Testis (tissue), 2 donors: ENCODE data around the gene C4orf54.

ENCODE experiments used
- CTCF ChIP-seq, 3 experiments: fragments of 450-650 bp in 2 of 3; fragments of 200-600 bp in 1 of 3; sonication (generic) in 1 of 3; IDR thresholded peaks; one replicate each; pipeline ENCODE4 v1.5.1; 2016 to 2019; ENCODE audit warnings: antibody characterized with exemption in 3 of 3, mild to moderate bottlenecking in 2 of 3, moderate library complexity in 1 of 3
- POLR2A ChIP-seq: fragments of 450-650 bp; IDR thresholded peaks from one replicate; pipeline ENCODE4 v1.6.1; 2017; ENCODE audit warnings: antibody characterized with exemption, mild to moderate bottlenecking, moderate library complexity

DNA sequence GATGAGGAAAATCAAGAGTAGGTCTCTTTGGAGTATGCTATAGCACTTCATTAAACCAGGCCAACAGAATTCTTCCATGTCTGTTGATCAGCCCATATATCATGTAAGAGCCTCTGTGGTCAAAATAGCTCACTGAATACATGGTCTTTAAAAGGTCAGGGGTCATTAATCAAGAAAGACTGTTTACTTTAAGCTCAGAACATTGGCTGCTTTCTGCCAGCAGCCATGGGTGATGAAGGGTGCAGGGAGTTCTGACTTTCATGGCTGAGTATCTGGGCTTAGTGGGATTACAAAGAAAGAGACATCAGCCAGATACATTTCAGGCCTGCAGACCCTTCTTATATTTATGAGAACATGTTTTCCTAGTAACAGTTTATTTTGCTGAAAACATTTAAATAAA, 7.1 kb upstream of the C4orf54 start:
- no peak for TF ChIP-seq POLR2A
- TF ChIP-seq CTCF (IDR thresholded peaks at IDR 0.05) = no peak
